Loucy (cell line): ENCODE results near the gene POLRMT.

Experiments
- CTCF ChIP-seq: fragments of 200-600 bp; sonication (generic); conservative IDR thresholded peaks from 2 replicates; pipeline ENCODE4 v1.5.1; 2014; ENCODE audit warnings: mild to moderate bottlenecking, antibody characterized with exemption, low read length
- EZH2phosphoT487 ChIP-seq: fragments of 200-600 bp; IDR thresholded peaks from 2 replicates; pipeline ENCODE4 v1.6.1; 2018; ENCODE audit warnings: antibody characterized with exemption, mild to moderate bottlenecking, moderate library complexity, borderline replicate concordance

DNA sequence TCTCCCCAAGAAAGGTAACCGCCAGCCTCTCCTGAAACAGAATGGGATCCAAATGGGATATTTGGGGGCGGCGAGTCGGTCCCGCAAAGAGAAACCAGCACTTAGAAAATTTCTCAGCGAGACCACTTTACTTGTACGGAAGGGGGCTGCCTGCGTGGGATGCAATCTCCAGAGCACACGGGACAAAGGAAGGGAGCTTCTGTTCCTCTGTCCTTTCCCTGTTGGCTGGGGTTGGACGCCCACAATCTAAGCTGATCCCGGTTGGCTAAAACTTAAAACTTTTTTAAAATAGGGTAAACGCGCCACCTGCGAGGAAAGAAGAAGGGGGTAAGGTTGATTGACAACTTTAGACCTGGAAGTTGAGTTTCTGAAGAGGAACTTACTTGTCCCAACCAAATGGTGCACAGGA, 61.8 kb downstream of the POLRMT start:
- TF ChIP-seq EZH2phosphoT487 (no peak), CTCF (no peak)
